HCT116 (cell line): ENCODE data around the gene ST3GAL3. TPM values are rescaled to one million over a fixed set of nuclear protein-coding genes. Genes with fewer than 3 reads are reported as not detected.

Source experiments
- ATAC-seq: fragments of 200-7000 bp; cut with Tn5 transposase; 2 replicates; pipeline ENCODE4 v1.9.1; 2020; ENCODE audit warnings: mild to moderate bottlenecking, moderate library complexity
- BruUV-seq: library from RNA; stranded (reverse); fragments of 400-500 nt; replicated peaks from 2 replicates; lab custom pipeline; 2021; lab: Mats Ljungman, UMichigan
- CTCF ChIA-PET: fragments of 300-600 bp; sonication (Branson Sonifier 250); formaldehyde crosslinking; loops from one replicate; lab custom pipeline; 2021; ENCODE audit warnings: antibody characterized with exemption; lab: Charles Lee
- POLR2A ChIA-PET: fragments of 300-600, 350-600 bp; sonication (Branson Sonifier 250); formaldehyde crosslinking; loops from one replicate; lab custom pipeline; 2021; ENCODE audit warnings: antibody characterized with exemption; lab: Charles Lee
- RAD21 ChIA-PET, 2 experiments: fragments of 300-600 bp; sonication (Branson Sonifier 250); formaldehyde crosslinking; loops; one replicate each; lab custom pipeline; 2023; ENCODE audit warnings: low total read pairs in 2 of 2; ENCODE audit not compliant: uncharacterized antibody in 2 of 2, unreplicated experiment in 2 of 2, low non-redundant PET in 1 of 2; lab: Charles Lee
- DNase-seq: peaks from one replicate; pipeline ENCODE4 v3.0.0-alpha.2; 2010; ENCODE audit warnings: low read depth, low spot score
- H2AFZ ChIP-seq: fragments of 200-600 bp; shearing (Covaris generic), sonication (generic); 2 replicates; pipeline ENCODE4 v1.6.1; 2017; ENCODE audit warnings: low read depth, mixed run types, mixed read lengths, antibody characterized with exemption, low read length; ENCODE audit not compliant: poor library complexity, severe bottlenecking
- H3K27ac ChIP-seq: 2 replicates; pipeline ENCODE4 v1.5.1; 2012; ENCODE audit warnings: low read depth, low read length
- H3K27me3 ChIP-seq: fragments of 200-600 bp; sonication (generic); 2 replicates; pipeline ENCODE4 v1.6.1; 2016; ENCODE audit warnings: mixed run types, low read length, mixed read lengths; ENCODE audit not compliant: insufficient read depth
- H3K36me3 ChIP-seq, 2 experiments: fragments of 200-500 bp in 1 of 2; fragments of 200-600 bp in 1 of 2; sonication (Bioruptor generic) in 1 of 2; sonication (generic) in 1 of 2; 2 replicates each; pipeline versions ENCODE4 v1.5.1 to v1.6.1; 2014 to 2016; ENCODE audit warnings: low read length in 2 of 2, inconsistent platforms in 1 of 2, mixed read lengths in 1 of 2, mixed run types in 1 of 2; ENCODE audit not compliant: insufficient read depth in 2 of 2, control insufficient read depth in 1 of 2
- H3K4me1 ChIP-seq, 2 experiments: fragments of 200-600 bp in 1 of 2; sonication (generic) in 1 of 2; 2 replicates each; pipeline versions ENCODE4 v1.5.1 to v1.6.1; 2012 to 2017; ENCODE audit warnings: low read length in 2 of 2, inconsistent platforms in 1 of 2, mild to moderate bottlenecking in 1 of 2, mixed read lengths in 1 of 2, mixed run types in 1 of 2, moderate library complexity in 1 of 2; ENCODE audit not compliant: insufficient read depth in 2 of 2, control insufficient read depth in 1 of 2
- H3K4me2 ChIP-seq: fragments of 200-600 bp; sonication (generic); 2 replicates; pipeline ENCODE4 v1.6.1; 2017; ENCODE audit warnings: mixed run types, low read length, mixed read lengths
- H3K4me3 ChIP-seq, 2 experiments: fragments of 200-600 bp in 1 of 2; sonication (generic) in 1 of 2; replicated peaks in 1 of 2; 2 replicates each; pipeline ENCODE4 v1.5.1; 2011 to 2016; ENCODE audit warnings: low read length in 2 of 2, control low read depth in 1 of 2, low read depth in 1 of 2, mild to moderate bottlenecking in 1 of 2, mixed read lengths in 1 of 2, mixed run types in 1 of 2
- H3K79me2 ChIP-seq: fragments of 200-600 bp; sonication (generic); 2 replicates; pipeline ENCODE4 v1.6.1; 2017; ENCODE audit warnings: mild to moderate bottlenecking, mixed run types, low read length, moderate library complexity, mixed read lengths; ENCODE audit not compliant: insufficient read depth
- H3K9ac ChIP-seq: fragments of 200-600 bp; sonication (generic); 2 replicates; pipeline ENCODE4 v1.6.1; 2016; ENCODE audit warnings: low read length, mixed read lengths
- H3K9me2 ChIP-seq: fragments of 200-600 bp; sonication (generic), shearing (Covaris generic); 2 replicates; pipeline ENCODE4 v1.6.1; 2017; ENCODE audit warnings: mixed run types, mild to moderate bottlenecking, moderate library complexity; ENCODE audit not compliant: insufficient read depth
- H3K9me3 ChIP-seq, 2 experiments: fragments of 200-500 bp in 1 of 2; fragments of 200-600 bp in 1 of 2; sonication (Bioruptor generic) in 1 of 2; sonication (generic) in 1 of 2; 2 replicates each; pipeline ENCODE4 v1.6.1; 2014 to 2017; ENCODE audit warnings: low read length in 2 of 2, mixed read lengths in 2 of 2, inconsistent platforms in 1 of 2, low read depth in 1 of 2, mild to moderate bottlenecking in 1 of 2, mixed run types in 1 of 2, moderate library complexity in 1 of 2; ENCODE audit not compliant: control insufficient read depth in 1 of 2, insufficient read depth in 1 of 2
- H4K20me1 ChIP-seq: fragments of 200-600 bp; sonication (generic), shearing (Covaris generic); 2 replicates; pipeline ENCODE4 v1.6.1; 2017; ENCODE audit warnings: mixed run types, mild to moderate bottlenecking, moderate library complexity; ENCODE audit not compliant: insufficient read depth
- CBX3 ChIP-seq: IDR thresholded peaks from 2 replicates; pipeline ENCODE4 v1.6.1; 2012; ENCODE audit warnings: low read depth
- CEBPB ChIP-seq: IDR thresholded peaks from 2 replicates; pipeline ENCODE4 v1.6.1; 2012; ENCODE audit warnings: low read depth
- EZH2 ChIP-seq: fragments of 200-600 bp; sonication (generic); IDR thresholded peaks from 2 replicates; pipeline ENCODE4 v1.6.1; 2017; ENCODE audit warnings: antibody characterized with exemption, mixed run types
- FOSL1 ChIP-seq: IDR thresholded peaks from 2 replicates; pipeline ENCODE4 v1.6.1; 2012; ENCODE audit warnings: low read depth
- JUND ChIP-seq: IDR thresholded peaks from 2 replicates; pipeline ENCODE4 v1.6.1; 2012
- MAX ChIP-seq: IDR thresholded peaks from 2 replicates; pipeline ENCODE4 v1.6.1; 2012
- POLR2AphosphoS5 ChIP-seq: IDR thresholded peaks from 2 replicates; pipeline ENCODE4 v1.6.1; 2011; ENCODE audit warnings: mild to moderate bottlenecking, low read depth, low read length, moderate library complexity
- RAD21 ChIP-seq: IDR thresholded peaks from 2 replicates; pipeline ENCODE4 v1.6.1; 2012; ENCODE audit warnings: low read depth, mild to moderate bottlenecking
- SIN3A ChIP-seq: IDR thresholded peaks from 2 replicates; pipeline ENCODE4 v1.6.1; 2012; ENCODE audit warnings: low read depth
- SP1 ChIP-seq: IDR thresholded peaks from 2 replicates; pipeline ENCODE4 v1.6.1; 2012; ENCODE audit warnings: low read depth
- TCF7L2 ChIP-seq: IDR thresholded peaks from 2 replicates; pipeline ENCODE4 v1.7.0; 2011; ENCODE audit warnings: borderline replicate concordance, inconsistent platforms; ENCODE audit not compliant: insufficient read depth, insufficient read length; ENCODE audit errors: extremely low read depth
- intact Hi-C: fragments of 100-400 bp; cut with micrococcal nuclease; formaldehyde crosslinking; loops from 2 replicates; pipeline ENCODE4 v1.10.0; 2022
- total RNA-seq: library from RNA; stranded (reverse); gene quantifications from one replicate; pipeline ENCODE4 v1.2.1, GENCODE V29; 2021; ENCODE audit not compliant: unreplicated experiment
- TF ChIP-seq, protein P1 (sequence below), 3 experiments: fragments of 200-600 bp in 1 of 3; sonication (generic) in 1 of 3; IDR thresholded peaks in 2 of 3; conservative IDR thresholded peaks in 1 of 3; 2 replicates each; pipeline ENCODE4 v1.5.1; 2012 to 2017; ENCODE audit warnings: low read depth in 2 of 3, low read length in 2 of 3, antibody characterized with exemption in 1 of 3, borderline replicate concordance in 1 of 3, control low read depth in 1 of 3, mild to moderate bottlenecking in 1 of 3, mixed read lengths in 1 of 3, mixed run types in 1 of 3, moderate library complexity in 1 of 3; ENCODE audit not compliant: insufficient read depth in 1 of 3
- TF ChIP-seq, protein P2 (sequence below): IDR thresholded peaks from 2 replicates; pipeline ENCODE4 v1.6.1; 2012; ENCODE audit warnings: low read depth

The ST3GAL3 gene
- total RNA-seq, 1 experiment from 2014 or later, result 7.2 TPM

DNA sequence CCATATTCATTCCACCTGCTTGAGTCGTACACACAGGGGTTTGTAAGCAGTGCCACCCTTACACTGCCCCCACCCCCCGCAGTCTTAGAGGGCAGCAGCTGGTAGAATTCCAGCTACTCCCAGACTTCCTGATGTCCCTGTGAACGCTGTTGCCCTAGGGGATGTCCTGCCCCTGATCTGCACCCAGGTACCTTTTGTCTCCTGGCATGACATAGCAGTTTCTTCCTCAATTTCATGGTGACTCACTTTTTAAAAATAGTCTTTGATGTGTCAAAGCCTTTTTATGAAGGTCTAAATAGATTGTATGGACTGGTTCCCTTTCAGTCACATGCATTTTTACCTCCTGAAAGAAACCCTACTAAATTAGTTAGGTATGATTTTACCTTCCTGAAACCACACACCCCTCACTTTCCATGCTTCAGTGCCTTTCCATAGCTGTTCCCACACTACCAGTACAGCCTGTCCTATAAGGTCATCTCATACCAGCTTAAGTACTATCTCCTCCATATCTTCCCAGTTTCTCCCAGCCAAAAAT lies 76.4 kb downstream of the ST3GAL3 start:
- Histone ChIP-seq H3K9ac (peak overlapping the region; percentile 56), H4K20me1 (no peaks in the 10 kb centered on the region), H3K27ac (peak overlapping the region; percentile 59), H3K36me3 (no peaks in the 10 kb centered on the region), H3K79me2 (no peaks in the 10 kb centered on the region), H2AFZ (peak overlapping the region; percentile 14), H3K9me3 (no peaks in the 10 kb centered on the region), H3K27me3 (no peaks in the 10 kb centered on the region), H3K4me3 (peak overlapping the region in 1 of 2 experiments; percentile 37; a peak in 3 of 4 replicates), H3K9me2 (no peaks in the 10 kb centered on the region), H3K4me2 (peak overlapping the region; percentile 80), H3K4me1 (peaks cover 23 to 54% of the 10 kb centered on the region in 2 experiments)
- DNase-seq (peak; percentile 71), ATAC-seq (peak; percentile 87)
- POLR2A ChIA-PET, result interaction anchor here (1.1 to 1.2 kb wide), 3 partner anchors 9 to 146 kb away, joined by 3 to 4 read pairs (median 4); no protein-coding TSS in a partner anchor
- CTCF ChIA-PET, result interaction anchor here (1.0 to 4.0 kb wide), 4 partner anchors 20 to 162 kb away, joined by 3 to 19 read pairs (median 8); partner anchors contain the start of gene ARTN
- RAD21 ChIA-PET, result interaction anchor here in 1 of 2 experiments (1.7 kb wide), 1 partner anchor 20 kb away, joined by 6 read pairs; no protein-coding TSS in a partner anchor
- TF ChIP-seq POLR2AphosphoS5 (peak; percentile 53; the same call in 1 of the 2 replicates), RAD21 (peak; percentile 36), CEBPB (peak; percentile 51), SP1 (peak; percentile 92), TCF7L2 (peak; percentile 62), JUND (peak; percentile 91), MAX (peak; percentile 83), FOSL1 (peak; percentile 80), CBX3 (peak; percentile 94; the same call in 1 of the 2 replicates), SIN3A (peak; percentile 83; the same call in 1 of the 2 replicates), EZH2 (no peak)
- TF ChIP-seq, protein P1, sequence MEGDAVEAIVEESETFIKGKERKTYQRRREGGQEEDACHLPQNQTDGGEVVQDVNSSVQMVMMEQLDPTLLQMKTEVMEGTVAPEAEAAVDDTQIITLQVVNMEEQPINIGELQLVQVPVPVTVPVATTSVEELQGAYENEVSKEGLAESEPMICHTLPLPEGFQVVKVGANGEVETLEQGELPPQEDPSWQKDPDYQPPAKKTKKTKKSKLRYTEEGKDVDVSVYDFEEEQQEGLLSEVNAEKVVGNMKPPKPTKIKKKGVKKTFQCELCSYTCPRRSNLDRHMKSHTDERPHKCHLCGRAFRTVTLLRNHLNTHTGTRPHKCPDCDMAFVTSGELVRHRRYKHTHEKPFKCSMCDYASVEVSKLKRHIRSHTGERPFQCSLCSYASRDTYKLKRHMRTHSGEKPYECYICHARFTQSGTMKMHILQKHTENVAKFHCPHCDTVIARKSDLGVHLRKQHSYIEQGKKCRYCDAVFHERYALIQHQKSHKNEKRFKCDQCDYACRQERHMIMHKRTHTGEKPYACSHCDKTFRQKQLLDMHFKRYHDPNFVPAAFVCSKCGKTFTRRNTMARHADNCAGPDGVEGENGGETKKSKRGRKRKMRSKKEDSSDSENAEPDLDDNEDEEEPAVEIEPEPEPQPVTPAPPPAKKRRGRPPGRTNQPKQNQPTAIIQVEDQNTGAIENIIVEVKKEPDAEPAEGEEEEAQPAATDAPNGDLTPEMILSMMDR (IDR thresholded peaks at IDR 0.05 in 2 of 3, conservative IDR thresholded peaks at IDR 0.05 in 1 of 3; ENCODE audit: borderline replicate concordance in 1 of 3, insufficient read depth in 1 of 3, low read depth in 2 of 3, low read length in 2 of 3), result no peak
- TF ChIP-seq, protein P2, sequence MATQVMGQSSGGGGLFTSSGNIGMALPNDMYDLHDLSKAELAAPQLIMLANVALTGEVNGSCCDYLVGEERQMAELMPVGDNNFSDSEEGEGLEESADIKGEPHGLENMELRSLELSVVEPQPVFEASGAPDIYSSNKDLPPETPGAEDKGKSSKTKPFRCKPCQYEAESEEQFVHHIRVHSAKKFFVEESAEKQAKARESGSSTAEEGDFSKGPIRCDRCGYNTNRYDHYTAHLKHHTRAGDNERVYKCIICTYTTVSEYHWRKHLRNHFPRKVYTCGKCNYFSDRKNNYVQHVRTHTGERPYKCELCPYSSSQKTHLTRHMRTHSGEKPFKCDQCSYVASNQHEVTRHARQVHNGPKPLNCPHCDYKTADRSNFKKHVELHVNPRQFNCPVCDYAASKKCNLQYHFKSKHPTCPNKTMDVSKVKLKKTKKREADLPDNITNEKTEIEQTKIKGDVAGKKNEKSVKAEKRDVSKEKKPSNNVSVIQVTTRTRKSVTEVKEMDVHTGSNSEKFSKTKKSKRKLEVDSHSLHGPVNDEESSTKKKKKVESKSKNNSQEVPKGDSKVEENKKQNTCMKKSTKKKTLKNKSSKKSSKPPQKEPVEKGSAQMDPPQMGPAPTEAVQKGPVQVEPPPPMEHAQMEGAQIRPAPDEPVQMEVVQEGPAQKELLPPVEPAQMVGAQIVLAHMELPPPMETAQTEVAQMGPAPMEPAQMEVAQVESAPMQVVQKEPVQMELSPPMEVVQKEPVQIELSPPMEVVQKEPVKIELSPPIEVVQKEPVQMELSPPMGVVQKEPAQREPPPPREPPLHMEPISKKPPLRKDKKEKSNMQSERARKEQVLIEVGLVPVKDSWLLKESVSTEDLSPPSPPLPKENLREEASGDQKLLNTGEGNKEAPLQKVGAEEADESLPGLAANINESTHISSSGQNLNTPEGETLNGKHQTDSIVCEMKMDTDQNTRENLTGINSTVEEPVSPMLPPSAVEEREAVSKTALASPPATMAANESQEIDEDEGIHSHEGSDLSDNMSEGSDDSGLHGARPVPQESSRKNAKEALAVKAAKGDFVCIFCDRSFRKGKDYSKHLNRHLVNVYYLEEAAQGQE, result no peak
- no TSS peak for BruUV-seq
- intact Hi-C loops, result no loop called here
